OCI-LY7 (cell line): Measurements from ENCODE around the gene ZPBP. TPM values are rescaled to one million over a fixed set of nuclear protein-coding genes. Genes with fewer than 3 reads are reported as not detected.

Experiments used
- BruUV-seq: library from RNA; stranded (reverse); fragments of 400-500 nt; replicated peaks from 2 replicates; lab custom pipeline; 2021; lab: Mats Ljungman, UMichigan
- CTCF ChIA-PET: fragments of 300-600 bp; sonication (Branson Sonifier 250); formaldehyde crosslinking; loops from one replicate; lab custom pipeline; 2022; ENCODE audit warnings: antibody characterized with exemption; ENCODE audit not compliant: unreplicated experiment; lab: Charles Lee
- POLR2A ChIA-PET: fragments of 300-600 bp; sonication (Branson Sonifier 250); formaldehyde crosslinking; loops from one replicate; lab custom pipeline; 2022; ENCODE audit warnings: antibody characterized with exemption; lab: Charles Lee
- DNase-seq: peaks from one replicate; pipeline ENCODE4 v3.0.0-alpha.2; 2015; ENCODE audit warnings: low spot score
- H2AFZ ChIP-seq: fragments of 200-600 bp; sonication (generic), shearing (Covaris generic); 2 replicates; pipeline ENCODE4 v1.6.1; 2014; ENCODE audit warnings: mild to moderate bottlenecking, antibody characterized with exemption, low read length, moderate library complexity
- H3K27ac ChIP-seq: fragments of 200-600 bp; sonication (generic); 2 replicates; pipeline ENCODE4 v1.5.1; 2014; ENCODE audit warnings: mixed run types, low read depth, mild to moderate bottlenecking, moderate library complexity, low read length, inconsistent platforms; ENCODE audit not compliant: poor library complexity, severe bottlenecking
- H3K36me3 ChIP-seq: fragments of 200-600 bp; sonication (generic); 2 replicates; pipeline ENCODE4 v1.6.1; 2014; ENCODE audit warnings: mild to moderate bottlenecking, antibody characterized with exemption, low read length, moderate library complexity, mixed read lengths; ENCODE audit not compliant: insufficient read depth
- H3K4me1 ChIP-seq: fragments of 200-600 bp; sonication (generic); 2 replicates; pipeline ENCODE4 v1.5.1; 2014; ENCODE audit warnings: mild to moderate bottlenecking, low read length; ENCODE audit not compliant: insufficient read depth, poor library complexity, severe bottlenecking
- H3K4me2 ChIP-seq: fragments of 200-600 bp; sonication (generic); 2 replicates; pipeline ENCODE4 v1.6.1; 2014; ENCODE audit warnings: mild to moderate bottlenecking, low read length
- H3K4me3 ChIP-seq: fragments of 200-600 bp; sonication (generic); 2 replicates; pipeline ENCODE4 v1.5.1; 2014; ENCODE audit warnings: mild to moderate bottlenecking, low read depth, low read length; ENCODE audit not compliant: poor library complexity, severe bottlenecking
- H3K79me2 ChIP-seq: fragments of 200-600 bp; sonication (generic); 2 replicates; pipeline ENCODE4 v1.6.1; 2016; ENCODE audit warnings: low read depth, mild to moderate bottlenecking, low read length, moderate library complexity, mixed read lengths; ENCODE audit not compliant: insufficient read depth
- H3K9me2 ChIP-seq: fragments of 200-600 bp; sonication (generic); 2 replicates; pipeline ENCODE4 v1.6.1; 2016; ENCODE audit warnings: mild to moderate bottlenecking, low read length, mixed read lengths; ENCODE audit not compliant: insufficient read depth
- H3K9me3 ChIP-seq: fragments of 200-600 bp; sonication (generic); 2 replicates; pipeline ENCODE4 v1.6.1; 2014; ENCODE audit warnings: mild to moderate bottlenecking, mixed run types, low read length, mixed read lengths
- H4K20me1 ChIP-seq: fragments of 200-600 bp; sonication (generic); 2 replicates; pipeline ENCODE4 v1.6.1; 2014; ENCODE audit warnings: mild to moderate bottlenecking, antibody characterized with exemption, low read length, moderate library complexity, mixed read lengths; ENCODE audit not compliant: insufficient read depth
- CTCF ChIP-seq: fragments of 200-600 bp; sonication (generic); conservative IDR thresholded peaks from 2 replicates; pipeline ENCODE4 v1.5.1; 2014; ENCODE audit warnings: mild to moderate bottlenecking, antibody characterized with exemption, low read length, moderate library complexity, mixed read lengths
- EZH2phosphoT487 ChIP-seq: fragments of 200-600 bp; sonication (generic); IDR thresholded peaks from 2 replicates; pipeline ENCODE4 v1.6.1; 2018; ENCODE audit warnings: low read depth, borderline replicate concordance, mild to moderate bottlenecking, mixed run types, antibody characterized with exemption, low read length, moderate library complexity, mixed read lengths
- intact Hi-C: fragments of 100-400 bp; cut with micrococcal nuclease; formaldehyde crosslinking; loops from one replicate; pipeline ENCODE4 v1.10.0; 2022; ENCODE audit not compliant: unreplicated experiment
- total RNA-seq, 2 experiments: library from RNA; depleted of rRNA in 1 of 2; stranded (reverse); fragments of >200 nt in 1 of 2; shearing (Covaris generic) in 1 of 2; gene quantifications; 2 replicates each; pipeline ENCODE4 v1.2.3, GENCODE V29; 2014 to 2022

ZPBP gene
- total RNA-seq, 2 experiments from 2014 or later, result not detected

DNA sequence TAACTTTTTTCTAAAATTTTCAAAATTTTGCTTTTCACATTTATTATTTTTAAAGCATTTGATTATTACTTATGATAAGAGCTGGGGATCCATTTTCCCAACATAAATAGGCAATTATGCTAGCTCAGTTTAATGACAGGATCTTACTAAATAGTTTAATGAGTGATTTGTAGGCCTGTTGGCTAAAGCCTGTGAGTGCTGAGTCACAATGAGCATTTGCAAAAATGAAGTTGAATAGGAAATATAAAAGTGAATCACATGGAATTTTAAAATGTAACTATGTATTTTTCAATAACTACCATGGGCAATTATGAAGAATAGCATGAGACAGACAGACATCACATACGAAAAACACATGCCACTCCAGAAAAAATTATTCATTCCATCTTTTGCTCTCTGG lies 45.1 kb upstream of the ZPBP start:
- H3K27ac ChIP-seq, result no peak overlapping the region
- H3K79me2 ChIP-seq, result no peaks in the 10 kb centered on the region
- no peaks in the 10 kb centered on the region for H3K9me2 ChIP-seq
- CTCF ChIA-PET, result no interaction called here
- no peaks in the 10 kb centered on the region for H4K20me1 ChIP-seq
- H3K36me3 ChIP-seq, result no peaks in the 10 kb centered on the region
- H2AFZ ChIP-seq, result peak overlapping the region; percentile 22
- POLR2A ChIA-PET, result interaction anchor here (0.7 to 0.8 kb wide), 2 partner anchors 22 to 300 kb away, joined by 3 read pairs; no protein-coding TSS in a partner anchor
- no peak for DNase-seq
- H3K4me2 ChIP-seq, result no peak overlapping the region
- no peak overlapping the region for H3K4me3 ChIP-seq
- peaks cover 10% of the 10 kb centered on the region for H3K9me3 ChIP-seq
- intact Hi-C loops, result no loop called here
- TF ChIP-seq CTCF, result no peak
- no peak for TF ChIP-seq EZH2phosphoT487
- BruUV-seq, result no TSS peak
- H3K4me1 ChIP-seq, result peaks cover 26% of the 10 kb centered on the region

DNA sequence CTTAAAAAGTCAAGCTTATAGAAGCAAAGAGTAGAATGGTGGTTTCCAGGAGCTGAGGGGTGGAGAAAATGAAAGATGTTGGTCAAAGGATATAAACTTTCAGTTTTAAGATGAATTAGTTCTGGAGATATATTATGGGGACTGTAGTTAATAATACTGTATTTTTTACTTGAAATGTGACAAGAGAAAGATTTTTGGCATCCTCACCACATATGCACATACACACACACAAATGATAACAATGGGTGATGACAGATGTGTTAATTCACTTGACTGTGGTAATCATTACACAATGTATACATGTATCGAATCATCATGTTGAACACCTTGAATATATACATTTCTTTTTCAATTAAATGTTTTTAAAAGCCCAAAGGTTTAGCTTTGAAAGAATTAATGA lies 32.7 kb upstream of the ZPBP start:
- 0 out of 2 replicates have a peak, but pooled peaks cover 5% of the 10 kb centered on the region for H3K9me3 ChIP-seq
- H2AFZ ChIP-seq, result no peak overlapping the region
- POLR2A ChIA-PET, result interaction anchor here (1.6 kb wide), 1 partner anchor 294 kb away, joined by 5 read pairs; no protein-coding TSS in a partner anchor
- H3K36me3 ChIP-seq, result no peaks in the 10 kb centered on the region
- H4K20me1 ChIP-seq, result no peaks in the 10 kb centered on the region
- no peaks in the 10 kb centered on the region for H3K79me2 ChIP-seq
- H3K9me2 ChIP-seq, result no peaks in the 10 kb centered on the region
- TF ChIP-seq EZH2phosphoT487, result no peak
- TF ChIP-seq CTCF, result no peak
- H3K27ac ChIP-seq, result no peak overlapping the region
- BruUV-seq, result no TSS peak
- H3K4me2 ChIP-seq, result no peak overlapping the region
- H3K4me3 ChIP-seq, result no peak overlapping the region
- H3K4me1 ChIP-seq, result peaks cover 11% of the 10 kb centered on the region
- DNase-seq, result no peak
- CTCF ChIA-PET, result no interaction called here
- intact Hi-C loops, result no loop called here

GRCh38 chr7:50121286-50121685 lies 28.2 kb upstream of the ZPBP start:
- CTCF ChIA-PET, result interaction anchor here (1.5 to 1.9 kb wide), 2 partner anchors 23 to 32 kb away, joined by 4 to 5 read pairs; no protein-coding TSS in a partner anchor
- Histone ChIP-seq H2AFZ (peak overlapping the region; percentile 73), H3K4me3 (no peak overlapping the region), H3K9me2 (no peaks in the 10 kb centered on the region), H3K36me3 (no peaks in the 10 kb centered on the region), H4K20me1 (no peaks in the 10 kb centered on the region), H3K4me1 (peaks cover 22% of the 10 kb centered on the region), H3K79me2 (no peaks in the 10 kb centered on the region), H3K27ac (peak overlapping the region; percentile 31), H3K4me2 (peak overlapping the region; percentile 42), H3K9me3 (no peaks in the 10 kb centered on the region)
- POLR2A ChIA-PET, result interaction anchor here (0.7 to 1.4 kb wide), 3 partner anchors 15 to 22 kb away, joined by 3 to 8 read pairs (median 3); no protein-coding TSS in a partner anchor
- TF ChIP-seq EZH2phosphoT487 (no peak), CTCF (no peak)
- peak; percentile 53 for DNase-seq
- intact Hi-C loops, result loop anchor here (2.0 kb wide), 1 partner anchor 22 kb away; no protein-coding TSS in a partner anchor
- BruUV-seq, result no TSS peak
